GM18868 (cell line): ENCODE results near the gene FGF21.
"Not testable (repeated sequence)": the region's sequence is repeated elsewhere in the genome, so short reads cannot be mapped to it uniquely, and the experiment has no call there.

Experiments
- ATAC-seq: cut with Tn5 transposase; IDR thresholded peaks from one replicate; pipeline ENCODE4 v1.9.1; 2021; ENCODE audit warnings: mild to moderate bottlenecking, moderate library complexity; ENCODE audit not compliant: unreplicated experiment

The FGF21 gene, protein sequence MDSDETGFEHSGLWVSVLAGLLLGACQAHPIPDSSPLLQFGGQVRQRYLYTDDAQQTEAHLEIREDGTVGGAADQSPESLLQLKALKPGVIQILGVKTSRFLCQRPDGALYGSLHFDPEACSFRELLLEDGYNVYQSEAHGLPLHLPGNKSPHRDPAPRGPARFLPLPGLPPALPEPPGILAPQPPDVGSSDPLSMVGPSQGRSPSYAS

DNA sequence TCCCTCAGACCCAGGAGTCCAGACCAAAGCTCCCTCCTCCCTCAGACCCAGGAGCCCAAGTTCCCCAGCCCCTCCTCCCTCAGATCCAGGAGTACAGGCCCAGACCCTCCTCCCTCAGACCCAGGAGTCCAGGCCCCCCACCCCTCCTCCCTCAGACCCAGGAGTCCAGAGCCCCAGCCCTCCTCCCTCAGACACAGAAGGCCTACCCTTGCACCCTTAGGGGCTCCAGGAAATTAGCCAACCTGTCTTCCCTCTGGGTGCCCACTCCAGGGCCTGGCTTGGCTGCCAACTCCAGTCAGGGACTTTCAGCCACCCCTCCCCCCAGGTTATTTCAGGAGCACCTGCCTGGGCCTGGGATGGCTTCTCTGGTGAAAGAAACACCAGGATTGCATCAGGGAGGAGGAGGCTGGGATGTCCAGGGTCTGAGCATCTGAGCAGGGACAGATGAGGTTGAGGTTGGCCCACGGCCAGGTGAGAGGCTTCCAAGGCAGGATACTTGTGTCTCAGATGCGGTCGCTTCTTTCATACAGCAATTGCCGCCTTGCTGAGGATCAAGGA lies at the start of gene FGF21:
TSS of gene FGF21 (plus strand) at position 441 of the 558 bp plus-strand sequence. CDS start 713 bp downstream, outside the sequence.
- no peak for ATAC-seq

DNA sequence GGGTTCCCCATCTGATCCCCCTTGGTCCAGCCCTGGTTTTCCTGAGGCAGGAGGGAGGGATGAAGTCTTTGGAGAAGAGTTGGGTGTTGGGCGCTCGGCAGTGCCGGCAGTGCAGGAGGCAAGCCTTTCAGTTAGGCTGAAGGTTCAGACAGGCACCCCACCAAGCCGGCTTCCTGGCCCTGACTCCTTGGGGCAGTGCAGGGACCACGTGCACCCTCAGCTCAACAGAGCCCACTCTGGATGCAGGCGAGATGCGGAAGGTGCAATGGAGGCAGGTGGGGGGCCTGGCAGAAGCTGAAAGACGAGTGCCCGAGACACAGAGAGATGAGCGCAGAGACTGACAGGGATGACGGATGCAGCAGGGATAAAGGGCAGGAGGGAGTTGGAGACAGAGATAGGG lies 46.9 kb upstream of the FGF21 start:
- ATAC-seq = no peak

DNA sequence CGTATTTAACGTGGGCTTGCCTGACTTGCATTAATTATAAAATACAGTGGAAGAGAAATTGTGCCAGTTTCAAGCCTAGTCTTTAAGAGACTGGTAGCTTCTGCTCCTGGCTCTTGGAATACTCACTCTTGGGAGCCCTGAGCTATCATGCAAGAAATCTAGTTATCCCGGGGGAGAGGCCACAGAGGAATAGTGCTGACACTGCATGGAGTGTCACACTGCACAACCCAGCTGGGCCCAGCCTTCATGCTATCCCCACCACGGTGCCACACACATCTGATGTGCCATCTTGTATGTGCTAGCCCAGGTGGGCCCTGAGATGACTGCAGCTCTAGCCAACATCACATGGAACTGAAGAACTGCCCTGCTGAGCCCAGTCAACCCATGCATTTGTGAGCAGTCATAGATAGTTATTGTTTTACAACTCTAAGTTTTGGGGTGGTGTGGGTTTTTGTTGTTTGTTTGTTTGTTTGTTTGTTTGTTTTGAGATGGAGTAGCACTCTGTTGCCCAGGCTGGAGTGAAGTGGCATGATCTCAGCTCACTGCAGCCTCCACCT lies 44.1 kb upstream of the FGF21 start:
- no peak for ATAC-seq

DNA sequence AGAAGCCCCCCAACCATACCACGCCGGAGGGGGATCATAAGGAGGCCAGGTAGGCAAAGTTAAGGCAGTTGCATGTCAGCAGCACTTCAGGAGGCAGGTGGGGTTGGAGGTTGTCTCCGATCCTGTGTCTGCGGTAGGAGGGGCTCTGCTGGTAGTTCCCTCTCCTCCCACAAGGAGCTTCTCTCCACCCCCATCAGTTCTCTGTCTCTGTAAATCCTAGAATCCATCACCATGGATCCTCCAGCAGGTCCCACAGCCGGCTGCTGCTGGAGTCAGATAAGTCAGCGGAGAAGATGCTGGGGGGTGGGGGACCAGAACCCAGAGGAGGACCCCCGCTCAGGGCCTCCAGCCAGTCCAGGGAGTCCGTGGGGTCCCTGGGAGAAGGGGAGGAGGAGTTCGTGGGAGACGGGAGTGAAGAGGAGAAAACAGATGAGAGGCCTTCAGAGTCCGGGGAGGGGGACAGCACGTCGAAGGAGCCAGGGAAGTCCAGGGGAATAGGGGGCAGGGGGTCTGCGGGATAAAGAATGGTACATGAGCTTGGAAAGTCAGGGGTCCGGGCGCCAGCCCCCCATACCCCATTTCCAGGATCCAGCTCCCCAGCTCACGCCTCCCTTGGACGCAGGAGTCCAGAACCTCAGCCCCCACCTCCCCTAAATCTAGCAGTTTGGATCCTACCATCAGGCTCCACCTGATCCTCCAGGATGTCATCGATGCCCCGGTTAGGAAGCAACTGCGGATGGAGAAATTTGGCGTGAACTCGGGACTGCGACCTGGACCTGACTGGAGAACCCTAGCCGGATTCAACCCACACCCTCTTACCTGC lies 42.1 kb upstream of the FGF21 start:
- ATAC-seq = no peak

DNA sequence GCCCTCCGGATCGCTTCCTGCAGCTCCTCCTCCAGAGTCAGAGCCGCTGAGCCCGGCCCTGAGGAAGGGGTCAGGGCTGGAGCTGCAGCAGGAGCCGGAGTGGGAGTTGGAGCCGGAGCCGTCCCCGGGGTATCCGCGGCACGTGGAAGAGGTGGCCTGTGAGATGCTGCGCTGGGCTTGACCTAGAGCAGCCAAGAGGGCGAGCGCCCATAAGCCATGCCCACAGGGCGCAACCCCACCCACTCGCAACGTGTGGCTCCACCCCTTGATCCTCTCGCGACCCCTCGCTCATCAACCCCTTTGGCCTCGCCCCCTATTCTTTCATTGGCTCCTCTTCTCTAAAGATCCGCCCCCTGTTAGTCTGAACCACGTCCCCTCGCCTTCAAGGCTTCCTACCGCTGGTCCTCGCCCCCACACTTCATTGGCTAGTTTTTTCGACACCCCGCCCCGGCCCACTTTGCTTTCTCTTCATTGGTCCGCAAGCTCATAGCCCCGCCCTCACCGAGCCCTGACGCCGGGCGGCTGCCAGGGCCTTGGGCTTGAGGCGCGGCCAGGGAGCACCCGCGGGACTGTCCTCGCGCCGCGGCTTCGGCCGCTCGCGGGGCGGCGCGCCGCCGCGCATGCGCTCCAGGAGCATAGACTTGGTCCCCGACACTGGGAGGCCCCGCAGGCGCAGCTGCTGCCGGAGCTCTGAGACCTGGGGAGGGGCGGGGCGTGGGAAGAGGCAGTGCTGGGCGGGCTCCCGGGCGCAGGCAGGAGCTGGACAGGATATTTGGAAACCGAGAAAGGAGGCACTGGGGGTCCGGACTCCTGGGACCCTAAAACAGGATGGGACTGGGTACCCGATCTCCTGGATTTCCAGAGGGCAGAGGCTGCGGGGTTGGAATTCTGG lies 41.2 kb upstream of the FGF21 start:
- peak; percentile 84 for ATAC-seq

DNA sequence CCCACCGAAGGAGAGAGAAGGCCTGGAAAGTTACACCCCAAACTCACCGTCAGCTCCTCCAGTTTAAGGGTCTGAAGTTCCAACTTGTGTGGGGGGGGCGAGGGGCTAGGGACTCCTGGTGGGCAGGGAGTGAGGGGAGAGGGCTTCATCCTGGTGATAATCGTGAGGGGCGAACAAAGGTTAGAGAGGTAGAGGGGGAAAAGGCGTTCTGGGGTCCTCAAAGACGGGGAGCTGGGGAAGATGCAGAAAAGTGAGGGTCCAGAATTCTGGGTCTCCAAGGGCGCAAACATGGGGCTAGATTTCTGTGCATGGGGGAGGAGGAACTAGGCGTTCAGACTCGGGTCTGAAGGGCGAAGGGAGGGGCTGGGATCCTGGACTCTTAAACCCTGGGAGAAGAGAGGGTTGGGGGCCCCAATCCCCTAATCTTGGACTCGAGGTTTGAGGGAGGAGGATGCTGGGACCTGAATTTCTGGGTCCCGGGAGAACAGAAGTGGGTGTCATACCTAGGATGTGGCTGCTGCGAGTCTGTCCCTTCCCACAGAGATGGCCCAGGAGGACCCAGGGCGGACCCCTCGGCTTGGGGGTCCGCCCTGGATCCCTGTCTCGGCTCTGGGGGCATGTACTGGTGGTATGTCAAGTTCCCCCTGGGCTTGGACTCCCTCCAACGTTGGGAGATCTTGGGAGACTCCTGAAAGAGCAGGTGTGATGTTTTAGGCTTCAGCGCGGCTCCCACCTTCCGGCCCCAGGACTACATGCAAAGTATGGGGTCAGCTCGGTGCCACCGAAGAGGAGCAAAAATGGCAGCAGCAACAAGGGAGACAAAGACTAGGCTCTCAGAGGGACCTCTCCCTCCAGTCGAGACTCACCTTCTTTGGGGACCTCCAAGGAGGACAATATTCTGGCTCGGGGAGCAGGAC lies 40.3 kb upstream of the FGF21 start:
- no peak for ATAC-seq

DNA sequence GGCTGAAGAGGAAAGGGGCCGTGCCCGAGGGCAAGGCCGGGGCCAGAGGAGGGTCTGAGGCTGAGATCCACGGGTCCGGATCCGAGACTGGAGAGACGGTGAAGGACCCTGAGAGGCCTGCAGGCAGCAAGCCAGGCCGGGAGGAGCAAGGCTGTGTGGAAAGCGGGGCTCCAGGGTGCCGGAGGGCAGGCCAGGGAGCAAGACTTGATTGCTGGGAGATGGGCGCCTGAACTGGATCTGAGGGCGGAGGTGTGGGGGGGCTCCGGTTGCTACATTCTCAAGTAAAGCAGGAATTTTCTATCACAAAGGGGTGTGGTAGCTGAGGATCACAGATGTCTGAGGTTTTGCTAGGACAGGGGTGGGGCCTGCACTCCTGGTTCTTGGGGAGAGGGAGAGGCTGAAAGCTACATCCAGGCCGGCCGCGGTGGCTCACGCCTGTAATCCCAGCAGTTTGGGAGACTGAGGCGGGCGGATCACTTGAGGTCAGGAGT lies 39.6 kb upstream of the FGF21 start:
- ATAC-seq = no peak

DNA sequence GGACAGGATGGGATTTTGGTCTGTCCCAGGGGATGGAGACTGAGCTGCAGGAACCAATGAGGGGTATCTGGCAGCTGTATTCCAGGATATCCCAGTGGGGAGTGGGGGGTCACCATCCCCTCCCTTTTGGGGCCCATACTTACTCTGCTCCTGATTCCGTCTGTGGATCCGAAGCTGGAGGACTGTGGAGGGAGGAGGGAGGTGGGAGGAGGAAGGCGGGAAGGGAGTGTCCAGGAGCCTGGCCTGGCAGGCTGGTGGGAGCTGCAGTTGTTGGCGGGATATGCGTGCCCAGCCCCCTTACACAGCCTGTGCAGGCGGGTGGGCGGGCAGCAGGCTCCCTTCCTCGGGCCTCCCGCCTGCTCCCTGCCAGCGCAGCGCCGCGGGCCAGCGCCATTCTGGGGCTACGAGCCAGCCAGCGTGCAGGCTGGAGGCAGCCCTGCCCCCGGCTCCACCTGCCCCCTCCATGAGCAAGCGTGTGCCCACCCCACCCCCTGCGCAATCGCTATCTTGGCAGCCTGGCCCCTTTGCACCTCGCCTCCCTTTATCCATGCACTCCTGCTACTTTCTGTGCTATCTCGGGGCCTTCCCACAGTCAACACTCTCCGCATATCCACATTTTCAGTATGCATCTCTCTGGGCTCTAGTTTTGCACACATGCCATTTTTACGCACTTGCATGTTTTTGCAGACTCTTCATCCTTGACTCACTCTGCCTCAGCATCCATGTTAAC lies 38.6 kb upstream of the FGF21 start:
- no peak for ATAC-seq

DNA sequence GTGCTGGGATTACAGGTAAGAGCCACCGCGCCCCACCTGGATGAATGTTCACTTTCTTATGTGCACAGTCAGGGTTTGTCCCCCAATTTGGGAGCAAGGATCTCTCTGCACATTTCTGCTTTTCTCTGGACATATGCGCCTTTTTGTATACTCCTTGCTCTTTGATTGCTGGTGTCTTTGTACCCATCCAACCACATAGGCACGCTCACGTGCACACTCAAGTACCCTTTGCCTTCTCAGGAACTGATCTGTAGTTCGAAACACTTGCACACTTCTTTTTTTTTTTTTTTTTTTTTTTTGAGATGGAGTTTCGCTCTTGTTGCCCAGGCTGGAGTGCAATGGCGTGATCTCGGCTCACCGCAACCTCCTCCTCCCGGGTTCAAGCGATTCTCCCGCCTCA lies 37.2 kb upstream of the FGF21 start:
- ATAC-seq = not testable (repeated sequence)

DNA sequence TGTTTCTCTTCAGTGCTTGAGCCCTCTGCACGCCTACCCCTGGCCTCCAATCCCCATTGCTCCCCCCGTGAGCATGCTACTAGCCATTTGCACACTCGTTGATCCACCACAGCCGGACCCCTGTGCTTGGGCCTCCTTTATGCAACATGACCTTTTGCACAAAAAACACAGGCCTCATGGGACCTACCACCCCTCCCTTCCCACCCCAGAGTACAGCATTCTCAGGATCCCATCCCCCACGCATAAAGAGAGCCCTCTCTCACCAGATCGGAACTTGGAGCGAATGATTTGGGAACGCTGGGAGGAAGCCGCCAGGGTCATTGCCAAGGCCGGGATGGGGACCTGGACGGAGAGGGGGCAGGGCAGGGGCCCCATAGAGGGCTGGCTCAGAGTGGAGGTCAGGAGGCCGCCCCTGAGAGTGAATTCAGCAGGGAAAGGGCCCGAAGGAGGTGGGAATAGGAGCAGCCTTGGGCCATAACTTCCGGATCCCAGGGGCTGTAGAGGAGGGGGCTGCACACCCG lies 36.6 kb upstream of the FGF21 start:
- no peak for ATAC-seq

DNA sequence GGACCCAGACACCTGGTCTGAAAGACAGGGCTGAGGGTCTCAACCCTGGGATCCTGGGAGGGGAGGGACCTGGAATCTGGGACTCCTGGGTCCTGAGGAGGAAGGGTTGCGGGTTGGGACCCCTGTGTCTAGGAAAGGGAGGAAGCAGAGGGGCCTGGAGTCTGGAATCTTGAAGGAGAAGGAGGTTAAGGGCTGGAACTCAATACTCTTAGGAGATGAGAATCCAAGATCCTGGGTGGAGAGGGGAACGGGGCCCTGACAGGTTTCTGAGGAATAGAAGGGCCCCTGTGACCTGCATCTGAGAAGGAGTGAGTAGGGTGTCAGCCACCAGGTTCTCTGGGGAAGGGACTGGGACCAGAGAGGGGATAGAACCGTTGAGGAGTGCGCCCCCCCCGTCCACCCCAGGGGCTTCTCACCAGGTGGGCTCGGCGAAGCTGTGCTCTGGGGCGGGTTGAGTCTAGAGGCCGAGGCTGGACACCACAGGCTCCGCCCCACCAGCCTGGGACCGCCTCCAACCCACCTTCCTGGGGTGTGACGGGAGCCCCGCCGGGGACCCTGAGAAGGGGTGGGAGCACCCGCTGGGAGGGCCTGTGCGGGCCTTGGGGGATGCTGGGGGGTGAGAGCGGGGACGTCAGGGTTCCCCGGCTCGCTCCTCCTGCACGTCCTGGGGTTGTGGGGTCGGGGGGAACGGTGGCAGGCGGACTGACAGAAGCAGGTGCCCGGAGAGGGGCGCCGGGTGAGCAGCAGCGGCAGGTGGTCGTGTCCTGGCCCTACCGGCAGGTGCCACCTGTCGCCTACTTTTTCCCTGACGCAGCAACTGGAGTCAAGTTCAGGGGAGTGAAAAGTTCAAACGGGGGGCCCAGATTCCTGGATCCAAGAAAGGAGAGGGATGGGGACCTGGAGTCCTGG lies 35.8 kb upstream of the FGF21 start, which contains the start of gene MAMSTR:
TSS of gene MAMSTR (minus strand) at position 463 of the 909 bp plus-strand sequence. CDS start 694 bp downstream, outside the sequence.
- ATAC-seq = no peak

DNA sequence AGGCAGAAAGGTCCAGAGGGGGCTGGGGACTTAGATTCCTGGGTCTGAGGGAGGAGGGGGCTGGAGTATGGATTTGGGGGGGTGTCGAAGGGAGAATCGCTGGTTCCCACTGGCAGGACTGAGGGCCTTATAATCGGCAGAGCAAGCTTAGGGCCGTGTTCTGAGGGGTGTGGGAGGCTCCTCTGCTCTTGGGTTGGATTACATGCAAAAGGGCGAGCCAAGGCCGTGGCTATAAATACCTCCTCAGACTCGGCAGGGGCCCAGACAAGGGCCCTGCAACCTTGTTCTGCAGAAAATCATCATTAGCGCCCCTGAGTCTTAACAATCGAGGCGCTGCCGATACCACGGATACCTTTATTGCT lies 35.1 kb upstream of the FGF21 start:
- peak; percentile 6 for ATAC-seq

DNA sequence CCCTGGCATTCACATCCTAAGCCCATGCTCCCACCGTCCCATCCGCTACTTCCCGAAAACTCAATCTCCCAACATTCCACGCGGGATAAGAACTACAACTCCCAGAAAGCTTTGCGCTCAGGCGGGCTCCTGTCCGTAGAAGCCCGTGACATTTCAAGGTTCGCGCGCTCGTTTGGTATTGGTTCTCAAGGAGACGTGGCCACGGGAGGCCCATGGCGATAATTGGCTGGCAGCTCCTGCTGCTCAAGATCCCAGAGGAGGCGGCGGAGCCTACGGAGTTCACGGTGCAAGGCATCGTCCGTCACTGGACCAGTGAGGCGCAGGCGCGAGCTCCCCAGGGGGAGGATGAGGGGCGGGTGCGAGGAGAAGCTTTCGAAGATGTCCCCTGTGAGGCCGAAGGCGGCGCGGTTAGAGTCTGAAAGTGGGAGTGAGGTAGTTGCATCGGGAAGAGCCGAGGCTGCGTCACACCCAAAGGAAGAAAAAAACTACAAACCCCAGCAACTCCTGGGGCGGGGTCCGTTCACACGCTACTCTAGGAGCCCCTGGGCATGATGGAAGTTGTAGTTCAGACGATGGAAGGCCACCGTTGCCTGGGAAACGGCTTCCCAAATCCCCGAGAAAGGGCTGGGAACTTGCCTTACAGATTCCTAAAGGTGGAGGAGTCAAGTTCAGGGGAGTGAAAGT lies 34.6 kb upstream of the FGF21 start:
- ATAC-seq = peak; percentile 79

DNA sequence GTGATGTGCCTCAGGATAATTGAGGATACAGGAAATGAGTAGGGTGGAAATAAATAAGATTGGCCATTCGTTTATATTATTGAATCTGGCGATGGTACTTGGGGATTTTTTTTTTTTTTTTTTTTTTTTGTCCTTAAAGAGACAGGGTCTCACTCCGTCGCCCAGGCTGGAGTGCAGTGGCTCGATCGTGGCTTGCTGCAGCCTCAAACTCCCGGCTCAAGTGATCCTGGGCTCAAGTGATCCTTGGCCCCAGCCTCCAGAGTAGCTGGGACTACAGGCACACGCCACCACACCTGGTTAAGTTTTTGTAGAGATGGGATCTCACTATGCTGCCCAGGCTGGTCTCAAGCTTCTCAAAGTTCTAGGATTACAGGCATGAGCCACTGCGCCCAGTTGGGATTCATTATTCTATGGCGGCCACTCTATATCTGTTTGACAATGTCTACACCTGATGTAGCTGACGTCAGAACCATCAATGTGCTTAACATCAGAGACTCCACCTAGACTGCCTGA lies 33.1 kb upstream of the FGF21 start:
- no peak for ATAC-seq

DNA sequence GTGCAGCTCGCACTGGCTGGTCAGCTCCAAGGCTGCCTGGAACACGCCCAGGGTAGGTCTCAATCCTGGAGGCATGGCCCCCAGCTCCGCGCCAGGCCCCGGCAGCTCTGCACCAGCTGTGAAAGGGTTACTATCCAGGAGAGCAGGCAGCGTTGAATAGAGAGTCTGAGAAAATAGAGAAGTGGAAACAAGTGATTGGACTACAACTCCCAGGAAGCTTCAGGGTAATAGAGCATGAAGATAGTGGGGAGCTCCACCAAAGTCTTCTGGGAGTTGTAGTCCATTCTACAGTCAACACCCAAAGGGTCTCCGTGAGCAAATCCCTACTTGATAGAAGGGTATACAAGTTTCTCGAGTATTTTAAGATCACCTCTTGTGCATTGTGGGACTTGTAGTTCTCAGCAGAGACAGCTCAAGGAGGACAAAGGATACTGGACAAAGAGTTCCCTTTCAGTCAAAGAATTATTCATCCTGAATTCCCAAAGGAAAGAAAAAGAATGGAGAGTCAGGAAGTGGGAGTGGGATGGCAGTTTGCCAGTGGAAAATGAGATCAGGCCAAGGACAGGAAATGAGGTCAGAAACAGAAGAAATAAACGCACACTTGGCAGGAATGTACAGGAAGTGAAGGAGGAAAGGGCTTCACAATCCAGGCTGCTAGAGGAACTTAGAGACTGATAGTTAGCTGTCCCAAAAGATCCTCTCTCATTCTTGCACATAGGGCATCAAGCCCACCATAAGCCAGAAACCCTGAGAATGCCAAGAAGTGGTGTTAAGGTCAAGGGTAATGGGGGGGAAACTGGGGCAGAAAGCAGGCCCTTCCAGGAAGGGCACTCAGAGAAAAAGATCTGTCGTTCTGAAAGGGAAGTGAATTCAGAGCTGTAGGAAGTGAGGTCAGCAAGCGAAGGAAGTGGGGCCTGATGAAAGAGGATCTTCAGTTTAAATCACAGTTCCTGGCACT lies 30.2 kb upstream of the FGF21 start:
- no peak for ATAC-seq

DNA sequence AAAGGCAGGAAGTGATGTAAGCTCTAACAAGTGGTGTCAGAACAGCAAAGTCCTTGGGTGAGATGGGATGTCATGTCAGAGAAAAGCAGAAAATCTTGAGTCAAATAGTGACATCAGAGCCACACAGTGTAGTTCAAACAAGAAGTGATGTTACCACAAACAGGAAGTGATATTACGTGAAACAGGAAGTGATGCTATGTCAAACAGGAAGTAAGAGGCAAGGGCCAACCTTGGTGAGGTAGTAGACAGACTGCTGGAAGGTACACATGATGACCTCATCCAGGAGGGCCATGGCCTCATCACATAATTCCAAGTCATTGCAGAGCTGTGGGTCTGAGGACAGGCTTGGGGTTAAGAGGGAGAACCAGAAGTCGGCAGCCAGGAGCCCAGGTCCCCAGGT lies 28.8 kb upstream of the FGF21 start:
- ATAC-seq = no peak
